ENCODE measurements around the gene METAP1. TPM values are rescaled to one million over a fixed set of nuclear protein-coding genes. Genes with fewer than 3 reads are reported as not detected.
A peak's percentile ranks its signal among the peaks of the same experiment; 100 is the strongest.

Gene METAP1
- total RNA-seq, 2 experiments from 2014 or later = 25.1 to 26.6 TPM

DNA sequence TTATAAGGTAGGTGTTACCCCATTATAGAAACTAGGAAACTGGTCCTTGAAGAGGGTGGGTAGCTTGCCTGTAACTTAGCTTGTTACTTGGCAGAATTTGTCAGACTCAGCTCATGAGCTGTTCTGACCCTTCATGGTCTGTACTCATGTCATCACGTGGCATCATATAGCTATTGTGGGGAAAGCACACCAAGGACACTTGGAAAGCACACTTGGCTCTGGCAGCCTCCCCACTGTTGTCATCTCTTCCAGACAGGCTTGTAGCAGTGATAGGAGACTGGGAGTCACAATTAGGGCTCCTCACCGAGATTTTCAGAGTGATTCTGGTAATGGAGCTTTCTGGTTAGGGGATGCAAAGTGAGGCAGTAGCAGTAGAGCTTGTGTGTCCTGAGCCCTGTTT is 62.7 kb downstream of the METAP1 start:
- Histone ChIP-seq H3K27me3 (ENCODE audit: control insufficient read depth in 1 of 2, insufficient read depth in 2 of 2, low read length in 2 of 2) (no peaks in the 10 kb centered on the region), H3K4me1 (ENCODE audit: insufficient read depth, low read length) (peaks cover 5% of the 10 kb centered on the region), H3K4me3 (ENCODE audit: low read length) (no peak overlapping the region), H3K9me3 (ENCODE audit: control insufficient read depth in 1 of 2, insufficient read depth in 1 of 2, low read length in 2 of 2) (no peaks in the 10 kb centered on the region), H3K36me3 (ENCODE audit: insufficient read depth, low read length) (peaks cover 39% of the 10 kb centered on the region), H3K27ac (ENCODE audit: low read depth in 1 of 2, low read length in 2 of 2) (no peak overlapping the region)
- DNase-seq = no peak
- no peaks in the 10 kb centered on the region for H3K27me3 Mint-ChIP-seq
- H3K4me1 Mint-ChIP-seq (ENCODE audit: low read depth) = peaks cover 7% of the 10 kb centered on the region
- CTCF ChIA-PET = interaction anchor here (0.6 to 9.9 kb wide), 2 partner anchors 63 to 327 kb away, joined by 4 to 140 read pairs; partner anchors contain the start of gene METAP1
- TF ChIP-seq, protein P1, sequence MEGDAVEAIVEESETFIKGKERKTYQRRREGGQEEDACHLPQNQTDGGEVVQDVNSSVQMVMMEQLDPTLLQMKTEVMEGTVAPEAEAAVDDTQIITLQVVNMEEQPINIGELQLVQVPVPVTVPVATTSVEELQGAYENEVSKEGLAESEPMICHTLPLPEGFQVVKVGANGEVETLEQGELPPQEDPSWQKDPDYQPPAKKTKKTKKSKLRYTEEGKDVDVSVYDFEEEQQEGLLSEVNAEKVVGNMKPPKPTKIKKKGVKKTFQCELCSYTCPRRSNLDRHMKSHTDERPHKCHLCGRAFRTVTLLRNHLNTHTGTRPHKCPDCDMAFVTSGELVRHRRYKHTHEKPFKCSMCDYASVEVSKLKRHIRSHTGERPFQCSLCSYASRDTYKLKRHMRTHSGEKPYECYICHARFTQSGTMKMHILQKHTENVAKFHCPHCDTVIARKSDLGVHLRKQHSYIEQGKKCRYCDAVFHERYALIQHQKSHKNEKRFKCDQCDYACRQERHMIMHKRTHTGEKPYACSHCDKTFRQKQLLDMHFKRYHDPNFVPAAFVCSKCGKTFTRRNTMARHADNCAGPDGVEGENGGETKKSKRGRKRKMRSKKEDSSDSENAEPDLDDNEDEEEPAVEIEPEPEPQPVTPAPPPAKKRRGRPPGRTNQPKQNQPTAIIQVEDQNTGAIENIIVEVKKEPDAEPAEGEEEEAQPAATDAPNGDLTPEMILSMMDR (IDR thresholded peaks at IDR 0.05) = no peak
- POLR2A ChIA-PET = interaction anchor here (5.2 kb wide), 1 partner anchor 63 kb away, joined by 82 read pairs; the partner anchor contains the start of gene METAP1
- H3K36me3 Mint-ChIP-seq (ENCODE audit: low read depth) = peaks cover 63% of the 10 kb centered on the region
- intact Hi-C loops (cut with DNase I, micrococcal nuclease) = loop anchor here in 1 of 2 experiments (5.0 kb wide), 1 partner anchor 121 kb away; no protein-coding TSS in a partner anchor
- no peak for ATAC-seq (ENCODE audit: poor library complexity)
- no peak overlapping the region for H3K4me3 Mint-ChIP-seq
- H3K9me3 Mint-ChIP-seq = no peaks in the 10 kb centered on the region
- H3K27ac Mint-ChIP-seq = no peak overlapping the region

DNA sequence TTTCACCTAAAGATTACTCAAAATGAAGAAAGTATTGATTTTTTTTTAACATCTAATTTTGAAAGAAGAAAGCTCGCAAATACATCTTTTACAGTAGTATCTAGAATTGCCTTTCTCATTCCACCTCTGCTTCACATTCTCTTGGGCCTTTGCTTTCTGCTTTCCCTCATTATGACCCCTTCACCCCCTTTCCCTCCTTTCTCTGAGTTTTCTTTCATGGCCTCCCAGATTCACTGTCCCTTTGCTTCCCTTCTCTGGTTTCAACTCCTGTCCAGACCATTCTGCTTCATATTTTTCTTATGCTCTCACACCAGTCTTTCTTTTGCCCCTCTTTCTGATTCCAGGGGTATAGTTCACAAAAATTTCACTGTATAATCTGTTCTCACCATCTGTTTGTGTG is 64.0 kb downstream of the METAP1 start:
- DNase-seq = no peak
- Mint-ChIP-seq H3K4me3 (no peak overlapping the region), H3K4me1 (ENCODE audit: low read depth) (peaks cover 7% of the 10 kb centered on the region), H3K27me3 (no peaks in the 10 kb centered on the region), H3K27ac (no peak overlapping the region), H3K9me3 (no peaks in the 10 kb centered on the region), H3K36me3 (ENCODE audit: low read depth) (peaks cover 66% of the 10 kb centered on the region)
- intact Hi-C loops (cut with DNase I, micrococcal nuclease) = loop anchor here in 1 of 2 experiments (5.0 kb wide), 1 partner anchor 122 kb away; no protein-coding TSS in a partner anchor
- Histone ChIP-seq H3K36me3 (ENCODE audit: insufficient read depth, low read length) (peaks cover 39% of the 10 kb centered on the region), H3K4me3 (ENCODE audit: low read length) (no peak overlapping the region), H3K9me3 (ENCODE audit: control insufficient read depth in 1 of 2, insufficient read depth in 1 of 2, low read length in 2 of 2) (no peaks in the 10 kb centered on the region), H3K4me1 (ENCODE audit: insufficient read depth, low read length) (peaks cover 5% of the 10 kb centered on the region), H3K27ac (ENCODE audit: low read depth in 1 of 2, low read length in 2 of 2) (no peak overlapping the region), H3K27me3 (ENCODE audit: control insufficient read depth in 1 of 2, insufficient read depth in 2 of 2, low read length in 2 of 2) (no peaks in the 10 kb centered on the region)
- TF ChIP-seq, protein P1 (IDR thresholded peaks at IDR 0.05) = no peak
- ChIA-PET POLR2A (no interaction called here), CTCF (interaction anchor here (0.7 to 9.9 kb wide), 2 partner anchors 18 to 65 kb away, joined by 3 to 140 read pairs; partner anchors contain the start of gene METAP1)
- ATAC-seq (ENCODE audit: poor library complexity) = no peak

DNA sequence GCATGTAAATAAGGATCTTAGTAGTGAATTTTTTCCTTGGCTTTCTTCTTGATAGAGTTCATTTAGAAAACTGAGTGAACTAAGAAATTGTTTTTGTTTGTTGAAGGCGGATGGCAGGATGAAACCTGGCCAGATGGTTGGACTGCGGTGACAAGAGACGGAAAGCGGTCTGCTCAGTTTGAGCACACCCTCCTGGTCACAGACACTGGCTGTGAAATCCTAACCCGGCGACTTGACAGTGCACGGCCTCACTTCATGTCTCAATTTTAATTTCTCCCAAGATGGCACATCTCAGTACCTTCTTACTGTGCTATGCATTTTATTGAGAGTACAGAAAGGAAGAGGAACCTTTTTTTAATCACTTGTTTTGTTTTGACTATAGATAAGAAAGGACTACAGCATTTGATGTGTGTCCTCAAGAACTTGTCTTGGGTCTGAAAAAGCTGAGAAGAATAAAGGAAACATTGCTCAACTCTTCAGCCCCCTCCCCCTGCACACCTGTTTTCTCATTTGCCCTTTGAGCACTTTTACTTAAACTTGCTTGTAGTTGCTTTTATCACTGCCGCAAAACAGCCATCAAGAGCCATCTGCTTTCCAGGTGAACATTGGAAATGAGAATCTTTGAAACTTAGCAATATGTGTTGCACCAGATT is 65.7 kb downstream of the METAP1 start:
- Mint-ChIP-seq H3K4me3 (no peak overlapping the region), H3K4me1 (ENCODE audit: low read depth) (peaks cover 2% of the 10 kb centered on the region), H3K27ac (peak overlapping the region; percentile 32), H3K9me3 (no peaks in the 10 kb centered on the region), H3K27me3 (no peaks in the 10 kb centered on the region), H3K36me3 (ENCODE audit: low read depth) (peaks cover 75% of the 10 kb centered on the region)
- intact Hi-C loops (cut with DNase I, micrococcal nuclease) = no loop called here
- Histone ChIP-seq H3K4me3 (ENCODE audit: low read length) (no peak overlapping the region), H3K27me3 (ENCODE audit: control insufficient read depth in 1 of 2, insufficient read depth in 2 of 2, low read length in 2 of 2) (no peaks in the 10 kb centered on the region), H3K36me3 (ENCODE audit: insufficient read depth, low read length) (peaks cover 39% of the 10 kb centered on the region), H3K9me3 (ENCODE audit: control insufficient read depth in 1 of 2, insufficient read depth in 1 of 2, low read length in 2 of 2) (no peaks in the 10 kb centered on the region), H3K4me1 (ENCODE audit: insufficient read depth, low read length) (peaks cover under 1% of the 10 kb centered on the region), H3K27ac (ENCODE audit: low read depth in 1 of 2, low read length in 2 of 2) (no peak overlapping the region)
- DNase-seq = no peak
- no peak for ATAC-seq (ENCODE audit: poor library complexity)
- CTCF ChIA-PET = interaction anchor here (9.9 kb wide), 1 partner anchor 66 kb away, joined by 140 read pairs; the partner anchor contains the start of gene METAP1
- POLR2A ChIA-PET = no interaction called here
- TF ChIP-seq, protein P1 (IDR thresholded peaks at IDR 0.05) = no peak

Measured in CD4-positive, alpha-beta T cell (primary cell).